HG03025 (cell line): ENCODE data around the gene SMIM36.
"Not testable (repeated sequence)": the region's sequence is repeated elsewhere in the genome, so short reads cannot be mapped to it uniquely, and the experiment has no call there.

Experiments
- ATAC-seq: cut with Tn5 transposase; IDR thresholded peaks from one replicate; pipeline ENCODE4 v1.9.1; 2021; ENCODE audit warnings: mild to moderate bottlenecking, moderate library complexity; ENCODE audit not compliant: unreplicated experiment, low FRiP score

The SMIM36 gene

DNA sequence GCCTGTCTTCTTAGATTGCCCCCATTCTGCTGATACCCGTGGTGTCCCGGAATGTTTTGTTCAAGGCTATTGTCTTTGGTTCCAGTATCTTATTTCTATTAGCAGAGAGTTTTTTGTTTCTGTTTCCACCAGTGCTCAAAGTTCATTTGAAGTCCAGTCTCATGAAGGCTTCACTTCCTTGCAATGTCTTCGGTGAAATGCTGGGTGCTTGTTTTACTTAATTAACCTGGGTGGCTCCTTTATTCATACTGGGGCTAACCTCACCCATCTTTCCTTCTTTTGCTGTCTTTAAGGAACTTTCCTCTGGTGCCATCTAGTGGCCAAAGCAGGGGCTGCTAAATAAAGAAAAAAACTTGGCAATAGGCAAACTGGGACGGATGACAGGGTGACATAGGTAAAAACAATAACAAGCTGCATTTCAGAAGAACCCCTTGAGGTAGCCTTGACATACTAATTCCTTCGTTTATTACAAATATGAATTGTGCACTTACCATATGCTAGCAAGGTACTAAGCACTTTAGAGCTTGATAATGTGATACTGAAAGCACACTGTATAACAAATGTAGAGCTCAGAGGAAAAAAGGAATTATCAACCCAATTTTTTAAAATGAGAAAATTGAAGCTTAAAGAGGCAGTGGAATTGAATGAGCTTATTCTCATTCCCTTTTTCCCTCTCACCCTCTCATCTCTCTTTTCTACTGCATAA, 2.8 kb upstream of the SMIM36 start:
- ATAC-seq: no peak

DNA sequence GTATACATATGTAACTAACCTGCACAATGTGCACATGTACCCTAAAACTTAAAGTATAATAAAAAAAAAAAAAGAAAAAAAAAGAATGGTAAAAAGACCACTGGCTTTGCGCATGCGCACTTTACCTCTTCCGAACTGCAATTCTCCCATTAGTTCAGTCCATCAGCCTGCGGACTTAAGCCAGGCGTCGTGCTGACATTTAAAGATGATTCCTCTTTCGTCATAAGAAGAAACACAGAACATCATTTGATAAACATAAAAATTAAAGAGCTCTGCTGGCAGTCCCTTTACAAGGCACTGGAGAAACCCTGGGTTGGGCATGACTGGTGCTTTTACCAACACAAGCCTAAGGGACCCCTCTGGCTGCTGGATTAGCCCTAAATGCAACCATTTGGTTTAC, 3.6 kb downstream of the SMIM36 start:
- ATAC-seq: not testable (repeated sequence)

GRCh38 chr17:55501626-55502025, 9.6 kb downstream of the SMIM36 start:
- not testable (repeated sequence) for ATAC-seq

DNA sequence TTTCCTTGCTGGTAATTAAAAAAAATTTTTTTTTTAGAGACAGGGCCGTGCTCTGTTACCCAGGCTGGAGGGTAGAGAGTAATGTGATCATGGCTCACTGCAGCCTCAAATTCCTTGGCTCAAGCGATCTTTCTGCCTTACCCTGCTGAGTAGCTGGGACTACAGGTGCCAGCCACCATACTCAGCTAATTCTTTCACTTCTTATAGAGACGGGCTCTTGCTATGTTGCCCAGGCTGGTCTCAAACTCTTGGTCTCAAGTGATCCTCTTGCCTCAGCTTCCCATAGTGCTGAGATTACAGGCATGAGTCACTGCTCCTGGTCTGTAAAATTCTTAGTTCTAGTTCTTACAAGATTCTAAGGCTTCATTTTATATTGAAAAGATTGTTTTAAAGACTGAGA, 11.1 kb downstream of the SMIM36 start:
- ATAC-seq: no peak

DNA sequence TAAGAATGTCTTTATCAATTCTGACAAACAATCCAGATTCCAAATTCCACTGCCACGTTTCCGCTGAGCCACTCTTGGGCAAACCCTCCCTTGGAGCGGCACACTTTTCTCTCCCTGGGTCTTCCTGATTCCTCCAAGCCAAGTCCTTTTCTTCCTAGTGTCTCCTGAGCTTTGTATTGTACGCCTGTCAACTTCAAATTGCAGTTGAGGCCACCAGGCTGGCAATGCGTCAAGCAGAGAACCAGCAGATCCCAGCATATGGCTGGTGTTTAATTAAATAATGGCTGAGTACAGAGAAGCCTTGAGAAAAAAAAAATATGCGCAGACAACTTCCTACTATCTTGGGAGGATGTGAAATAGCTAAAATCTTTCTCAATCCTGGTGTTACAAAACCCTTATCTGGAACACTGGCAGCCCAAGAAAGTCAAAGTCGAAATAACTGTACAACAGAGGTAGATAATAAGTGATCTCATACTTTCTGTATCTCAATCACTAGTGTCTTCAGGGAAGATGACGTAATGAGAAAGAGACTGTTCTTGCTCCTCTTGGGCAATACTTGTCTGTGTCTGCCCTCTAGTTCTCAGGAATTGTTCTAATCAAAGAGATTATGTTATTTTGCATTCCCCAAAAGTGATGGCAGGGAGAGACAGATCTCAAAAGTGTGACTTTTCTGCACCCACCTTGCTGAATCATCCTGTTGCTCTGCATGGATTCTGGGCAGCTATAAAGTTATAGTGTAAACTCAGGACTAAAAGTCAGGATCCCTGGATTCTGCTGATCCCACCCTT, 15.0 kb downstream of the SMIM36 start:
- ATAC-seq: no peak

DNA sequence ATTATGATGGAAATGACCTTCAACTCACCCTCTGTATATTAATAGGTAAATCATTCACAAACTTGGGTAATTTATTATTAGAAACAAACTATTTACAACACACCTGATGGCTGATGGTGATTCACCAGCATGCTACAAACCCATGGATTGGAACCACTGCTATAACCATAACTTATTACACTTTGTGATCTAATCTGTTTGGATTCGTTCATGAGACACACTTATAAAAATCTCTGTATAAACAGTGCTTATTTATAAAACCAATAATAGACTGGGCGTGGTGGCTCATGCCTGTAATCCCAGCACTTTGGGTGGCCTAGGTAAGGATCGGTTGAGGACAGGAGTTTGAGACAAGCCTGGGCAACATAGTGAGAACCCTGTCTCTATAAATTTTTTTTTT, 16.0 kb downstream of the SMIM36 start:
- no peak for ATAC-seq

DNA sequence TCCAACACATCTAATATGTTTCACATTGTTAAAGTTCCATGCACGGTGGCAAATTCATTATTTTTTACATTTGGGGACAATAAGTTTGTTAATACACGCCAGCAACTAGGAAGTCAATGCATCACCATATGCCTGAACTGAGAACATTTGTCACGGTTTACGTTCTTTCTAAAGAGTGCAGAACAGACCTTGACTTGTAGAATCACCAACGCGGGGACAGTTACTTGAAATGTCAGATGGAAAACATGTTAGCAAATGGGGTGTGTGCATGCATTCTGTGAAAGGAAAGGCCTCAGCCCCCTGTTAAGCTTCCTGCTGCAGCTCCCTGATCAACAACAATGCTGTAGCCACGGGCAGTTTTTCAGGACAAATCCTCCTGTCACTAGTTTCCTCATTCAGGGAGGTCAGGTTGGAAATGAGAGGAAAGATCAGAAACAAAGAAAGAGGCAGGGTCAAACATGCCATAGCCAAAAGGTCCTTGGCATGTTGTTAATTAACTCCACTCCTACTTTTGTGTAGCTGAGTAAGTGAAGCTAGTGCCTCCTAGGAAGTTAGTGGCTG, 18.4 kb downstream of the SMIM36 start:
- ATAC-seq: no peak

- no peak for ATAC-seq
These were observed 20.9 kb downstream of the SMIM36 start for GRCh38 chr17:55490376-55490775.

GRCh38 chr17:55487695-55488432, 23.4 kb downstream of the SMIM36 start:
- ATAC-seq: no peak

DNA sequence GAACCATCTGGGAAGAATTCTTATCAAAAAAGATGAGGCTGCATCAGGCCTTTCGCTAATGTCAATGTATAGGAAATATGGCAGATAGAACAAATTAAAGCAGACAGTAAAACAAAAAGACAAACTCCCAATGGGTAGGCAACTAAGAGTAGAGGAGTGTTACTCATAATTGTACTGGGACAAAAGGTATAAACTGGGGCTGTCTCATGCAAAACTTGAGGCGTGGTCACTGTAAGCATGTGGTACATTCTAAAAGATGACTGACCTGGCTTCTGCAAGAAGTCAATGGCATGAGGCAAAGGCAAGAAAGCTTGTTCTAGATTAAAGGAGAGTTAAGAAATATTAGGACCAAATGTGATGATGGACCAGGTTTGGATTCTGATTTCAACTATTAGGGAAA, 26.7 kb downstream of the SMIM36 start:
- no peak for ATAC-seq

GRCh38 chr17:55482591-55483389, 28.5 kb downstream of the SMIM36 start:
- no peak for ATAC-seq

- no peak for ATAC-seq
These were observed 30.5 kb downstream of the SMIM36 start for GRCh38 chr17:55480631-55481315.

GRCh38 chr17:55479903-55480302, 31.3 kb downstream of the SMIM36 start:
- no peak for ATAC-seq

DNA sequence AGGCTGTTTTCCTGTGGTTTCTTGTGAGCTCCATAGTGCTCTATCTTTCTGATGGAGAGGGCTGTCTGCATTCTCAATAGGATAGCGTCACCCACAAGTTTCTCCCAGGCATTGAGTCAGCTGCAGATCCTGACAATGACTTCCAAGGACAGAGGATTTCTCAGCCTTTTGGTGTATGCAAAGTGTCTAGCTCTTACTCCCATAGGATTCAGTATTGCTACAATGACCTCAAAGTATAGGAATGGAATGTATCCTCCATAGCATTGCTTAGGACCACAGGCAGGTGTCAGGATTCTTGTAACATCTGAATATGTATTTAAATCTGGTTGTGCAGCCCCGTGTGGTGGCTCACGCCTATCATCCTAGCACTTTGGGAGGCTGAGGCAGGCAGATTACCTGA, 32.3 kb downstream of the SMIM36 start:
- no peak for ATAC-seq

GRCh38 chr17:55466671-55467070, 44.6 kb downstream of the SMIM36 start:
- no peak for ATAC-seq

DNA sequence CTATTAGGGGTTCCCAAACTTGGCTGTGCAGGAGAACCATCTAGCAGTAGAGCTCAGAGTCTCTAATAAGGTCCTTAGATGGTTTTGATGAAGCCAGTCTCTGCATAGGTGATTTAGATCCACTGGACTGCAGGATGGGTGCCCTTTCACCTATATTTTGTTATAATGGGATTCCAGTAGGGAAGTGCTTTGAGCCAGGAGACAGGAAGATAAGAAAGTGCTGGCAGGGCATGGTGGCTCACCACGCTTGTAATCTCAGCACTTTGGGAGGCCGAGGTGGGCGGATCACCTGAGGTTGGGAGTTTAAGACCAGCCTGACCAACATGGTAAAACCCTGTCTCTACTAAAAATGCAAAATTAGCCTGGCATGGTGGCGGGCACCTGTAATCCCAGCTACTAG, 45.5 kb downstream of the SMIM36 start:
- ATAC-seq: not testable (repeated sequence)

DNA sequence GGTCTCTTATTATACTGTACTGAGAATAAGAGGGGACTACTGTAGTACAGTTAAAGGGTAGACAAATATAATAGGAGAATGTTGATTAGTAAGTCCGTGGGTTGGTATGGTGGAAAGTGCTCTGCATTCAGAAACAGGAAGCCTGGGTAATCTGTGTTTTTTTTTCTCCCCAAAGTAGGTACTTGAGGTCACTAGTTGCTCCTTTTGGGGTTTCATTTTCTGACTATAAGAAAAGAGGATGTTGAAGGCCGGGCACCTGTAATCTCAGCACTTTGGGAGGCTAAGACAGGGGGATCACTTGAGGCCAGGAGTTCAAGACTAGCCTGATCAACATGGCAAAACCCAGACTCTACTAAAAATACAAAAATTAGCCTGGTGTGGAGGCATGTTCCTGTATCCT, 47.7 kb downstream of the SMIM36 start:
- peak; percentile 70 for ATAC-seq

DNA sequence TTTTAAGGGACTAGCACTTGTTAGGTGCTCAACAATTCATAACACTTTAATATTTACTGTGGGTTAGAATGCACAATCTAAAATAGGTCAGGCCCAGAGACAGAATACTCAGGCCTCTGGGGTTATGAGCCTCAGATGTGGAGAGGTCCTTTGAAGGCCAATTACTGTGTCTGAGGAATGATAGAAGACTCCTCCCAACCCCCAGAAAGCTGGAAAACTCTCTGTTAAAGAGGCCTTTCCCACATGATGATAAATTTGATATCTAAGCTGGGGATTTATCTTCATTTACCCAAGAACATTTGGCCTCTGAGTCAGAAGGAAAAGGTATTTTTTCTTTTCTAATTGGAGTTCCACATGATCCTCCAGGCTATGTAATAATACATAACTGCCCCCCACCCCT, 48.5 kb downstream of the SMIM36 start:
- ATAC-seq: no peak

- no peak for ATAC-seq
These were observed 49.0 kb downstream of the SMIM36 start for GRCh38 chr17:55462234-55462633.

GRCh38 chr17:55458978-55459377, 52.3 kb downstream of the SMIM36 start:
- no peak for ATAC-seq
